ENCODE data around the gene EXT2. TPM values are rescaled to one million over a fixed set of nuclear protein-coding genes. Genes with fewer than 3 reads are reported as not detected.
A peak's percentile ranks its signal among the peaks of the same experiment; 100 is the strongest.

The EXT2 gene
- total RNA-seq, 2 donors from 2014 or later = 76.5 to 96.7 TPM

GRCh38 chr11:44280257-44280656, 184.8 kb downstream of the EXT2 start:
- H3K36me3 ChIP-seq = no peaks in the 10 kb centered on the region
- TF ChIP-seq, protein P1, sequence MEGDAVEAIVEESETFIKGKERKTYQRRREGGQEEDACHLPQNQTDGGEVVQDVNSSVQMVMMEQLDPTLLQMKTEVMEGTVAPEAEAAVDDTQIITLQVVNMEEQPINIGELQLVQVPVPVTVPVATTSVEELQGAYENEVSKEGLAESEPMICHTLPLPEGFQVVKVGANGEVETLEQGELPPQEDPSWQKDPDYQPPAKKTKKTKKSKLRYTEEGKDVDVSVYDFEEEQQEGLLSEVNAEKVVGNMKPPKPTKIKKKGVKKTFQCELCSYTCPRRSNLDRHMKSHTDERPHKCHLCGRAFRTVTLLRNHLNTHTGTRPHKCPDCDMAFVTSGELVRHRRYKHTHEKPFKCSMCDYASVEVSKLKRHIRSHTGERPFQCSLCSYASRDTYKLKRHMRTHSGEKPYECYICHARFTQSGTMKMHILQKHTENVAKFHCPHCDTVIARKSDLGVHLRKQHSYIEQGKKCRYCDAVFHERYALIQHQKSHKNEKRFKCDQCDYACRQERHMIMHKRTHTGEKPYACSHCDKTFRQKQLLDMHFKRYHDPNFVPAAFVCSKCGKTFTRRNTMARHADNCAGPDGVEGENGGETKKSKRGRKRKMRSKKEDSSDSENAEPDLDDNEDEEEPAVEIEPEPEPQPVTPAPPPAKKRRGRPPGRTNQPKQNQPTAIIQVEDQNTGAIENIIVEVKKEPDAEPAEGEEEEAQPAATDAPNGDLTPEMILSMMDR (IDR thresholded peaks at IDR 0.05) = no peak
- TF ChIP-seq POLR2A (IDR thresholded peaks at IDR 0.05) = no peak
- TF ChIP-seq POLR2AphosphoS5 (IDR thresholded peaks at IDR 0.05) = no peak
- H3K4me1 ChIP-seq (replicated peaks) = no peaks in the 10 kb centered on the region
- no peaks in the 10 kb centered on the region for H3K27me3 ChIP-seq (replicated peaks; ENCODE audit: insufficient read depth)
- no peak for DNase-seq (ENCODE audit: low spot score)
- no peak overlapping the region for H3K27ac ChIP-seq
- 94% methylated on average over 7 of the region's 7 CpGs for WGBS
- no peaks in the 10 kb centered on the region for H3K9me3 ChIP-seq
- intact Hi-C loops (cut with DNase I) = loop anchor here (10.0 kb wide), 1 partner anchor 175 kb away; no protein-coding TSS in a partner anchor
- H3K4me3 ChIP-seq = no peak overlapping the region

DNA sequence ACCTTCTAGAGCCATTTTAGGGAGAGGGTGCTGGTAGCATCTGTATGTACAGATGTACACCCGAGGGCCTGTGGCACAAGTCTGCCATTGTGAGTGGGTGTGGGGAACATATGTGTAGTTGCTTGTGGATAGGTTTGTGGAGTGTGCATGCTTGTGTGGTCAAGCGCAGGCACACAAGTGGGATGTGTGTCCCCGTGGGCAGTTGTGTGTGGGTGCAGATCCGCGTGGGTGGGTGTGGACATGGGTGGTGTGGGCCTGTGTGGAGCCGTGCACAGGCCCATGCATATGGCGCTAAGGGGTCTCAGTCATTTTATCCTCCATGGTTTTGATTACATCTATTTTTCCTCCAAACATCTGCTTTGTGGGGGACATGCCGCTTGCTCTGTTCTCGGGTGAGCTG, 185.7 kb downstream of the EXT2 start:
- Histone ChIP-seq H3K27me3 (replicated peaks; ENCODE audit: insufficient read depth) (no peaks in the 10 kb centered on the region), H3K27ac (no peak overlapping the region), H3K9me3 (no peaks in the 10 kb centered on the region), H3K4me3 (no peak overlapping the region), H3K4me1 (replicated peaks) (no peaks in the 10 kb centered on the region), H3K36me3 (no peaks in the 10 kb centered on the region)
- 94% methylated on average over 9 of the region's 9 CpGs for WGBS
- intact Hi-C loops (cut with DNase I) = loop anchor here (10.0 kb wide), 1 partner anchor 176 kb away; no protein-coding TSS in a partner anchor
- DNase-seq (ENCODE audit: low spot score) = no peak
- TF ChIP-seq POLR2A (IDR thresholded peaks at IDR 0.05) (no peak), POLR2AphosphoS5 (IDR thresholded peaks at IDR 0.05) (no peak)
- TF ChIP-seq, protein P1 (IDR thresholded peaks at IDR 0.05) = no peak

DNA sequence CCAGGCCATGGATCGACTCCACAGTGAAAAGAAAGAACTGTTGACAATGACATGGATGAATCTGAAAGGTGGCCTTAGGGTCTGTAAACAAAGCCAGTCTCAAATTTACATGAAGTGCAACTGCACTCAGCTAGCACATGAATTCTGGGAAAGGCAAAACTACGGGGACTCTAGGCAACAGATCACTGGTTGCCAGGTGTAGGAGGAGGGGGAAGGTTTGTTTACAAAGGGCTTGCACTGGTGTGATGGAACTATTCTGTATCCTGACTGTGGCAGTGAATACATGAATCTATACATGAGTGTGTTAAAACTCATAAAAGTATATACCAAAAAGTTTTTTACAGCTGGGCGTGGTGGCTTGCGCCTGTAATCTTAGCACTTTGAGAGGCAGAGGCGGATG, 187.1 kb downstream of the EXT2 start:
- DNase-seq (ENCODE audit: low spot score) = no peak
- Histone ChIP-seq H3K36me3 (no peaks in the 10 kb centered on the region), H3K4me3 (no peak overlapping the region), H3K4me1 (replicated peaks) (no peaks in the 10 kb centered on the region), H3K9me3 (no peaks in the 10 kb centered on the region), H3K27ac (no peak overlapping the region), H3K27me3 (replicated peaks; ENCODE audit: insufficient read depth) (no peaks in the 10 kb centered on the region)
- WGBS = 77% methylated on average over 5 of the region's 5 CpGs
- TF ChIP-seq, protein P1 (IDR thresholded peaks at IDR 0.05) = no peak
- TF ChIP-seq POLR2AphosphoS5 (IDR thresholded peaks at IDR 0.05) = no peak
- no peak for TF ChIP-seq POLR2A (IDR thresholded peaks at IDR 0.05)
- intact Hi-C loops (cut with DNase I) = loop anchor here (10.0 kb wide), 1 partner anchor 178 kb away; no protein-coding TSS in a partner anchor

GRCh38 chr11:44285756-44286155, 190.3 kb downstream of the EXT2 start:
- DNase-seq (ENCODE audit: low spot score) = no peak
- no peaks in the 10 kb centered on the region for H3K4me1 ChIP-seq (replicated peaks)
- H3K36me3 ChIP-seq = no peaks in the 10 kb centered on the region
- TF ChIP-seq, protein P1 (IDR thresholded peaks at IDR 0.05) = no peak
- TF ChIP-seq POLR2A (IDR thresholded peaks at IDR 0.05) (no peak), POLR2AphosphoS5 (IDR thresholded peaks at IDR 0.05) (no peak)
- no peaks in the 10 kb centered on the region for H3K9me3 ChIP-seq
- 77% methylated on average over 1 of the region's 2 CpGs for WGBS
- no peak overlapping the region for H3K4me3 ChIP-seq
- no peaks in the 10 kb centered on the region for H3K27me3 ChIP-seq (replicated peaks; ENCODE audit: insufficient read depth)
- H3K27ac ChIP-seq = no peak overlapping the region
- intact Hi-C loops (cut with DNase I) = loop anchor here (1.0 to 10.0 kb wide), 2 partner anchors 181 to 253 kb away; no protein-coding TSS in a partner anchor

- no peak overlapping the region for H3K4me3 ChIP-seq
- WGBS = 59% methylated on average over 10 of the region's 10 CpGs
- H3K4me1 ChIP-seq (replicated peaks) = no peaks in the 10 kb centered on the region
- DNase-seq (ENCODE audit: low spot score) = no peak
- intact Hi-C loops (cut with DNase I) = loop anchor here (1.0 to 10.0 kb wide), 2 partner anchors 182 to 252 kb away; no protein-coding TSS in a partner anchor
- H3K36me3 ChIP-seq = no peaks in the 10 kb centered on the region
- TF ChIP-seq, protein P1 (IDR thresholded peaks at IDR 0.05) = peak; percentile 86 to 93 (median 88)
- no peak for TF ChIP-seq POLR2A (IDR thresholded peaks at IDR 0.05)
- H3K27ac ChIP-seq = no peak overlapping the region
- H3K9me3 ChIP-seq = no peaks in the 10 kb centered on the region
- no peaks in the 10 kb centered on the region for H3K27me3 ChIP-seq (replicated peaks; ENCODE audit: insufficient read depth)
Measured at GRCh38 chr11:44286268-44286880, 190.9 kb downstream of the EXT2 start.
